ENCODE results near the gene PWWP2A.
"Not testable (repeated sequence)": the region's sequence is repeated elsewhere in the genome, so short reads cannot be mapped to it uniquely, and the experiment has no call there.

The PWWP2A gene

DNA sequence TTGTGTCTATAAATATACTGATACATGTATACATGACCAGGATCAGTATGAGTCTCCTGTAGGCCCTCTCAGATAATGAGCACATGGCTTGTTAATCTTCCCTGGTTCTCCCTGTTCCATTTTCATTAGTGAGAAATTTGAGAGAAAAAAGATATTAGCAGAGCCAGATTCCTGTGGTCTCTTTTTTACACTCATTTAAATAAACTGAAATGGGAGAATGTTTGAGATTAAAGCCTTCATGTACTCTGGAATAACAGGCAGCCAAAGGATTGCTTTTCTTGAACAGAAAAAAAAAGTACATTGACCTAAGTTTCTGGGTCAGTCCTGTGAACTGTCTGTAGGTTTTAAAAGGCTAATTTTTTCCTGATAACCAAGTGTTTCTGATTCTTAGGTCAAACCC, 44.2 kb downstream of the PWWP2A start:
- no peak for DNase-seq

DNA sequence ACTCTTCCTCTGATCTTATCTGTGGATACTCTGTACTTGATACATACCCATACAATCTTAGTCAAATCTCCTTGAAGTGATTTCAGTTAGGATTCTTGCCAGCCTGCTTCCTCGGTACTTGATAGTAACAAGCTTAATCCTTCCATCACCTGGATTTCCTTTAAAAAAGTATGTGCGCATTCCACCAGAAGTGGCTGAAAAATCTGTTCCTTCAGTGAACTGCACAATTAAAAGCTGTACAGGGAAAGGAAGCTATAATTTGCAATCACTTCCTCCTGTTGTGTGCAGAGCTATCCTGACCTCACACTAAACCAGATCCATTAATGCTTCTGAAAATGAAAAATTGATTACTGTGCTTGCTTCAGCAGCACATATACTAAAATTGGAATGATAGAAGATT, 47.3 kb downstream of the PWWP2A start:
- no peak for DNase-seq

DNA sequence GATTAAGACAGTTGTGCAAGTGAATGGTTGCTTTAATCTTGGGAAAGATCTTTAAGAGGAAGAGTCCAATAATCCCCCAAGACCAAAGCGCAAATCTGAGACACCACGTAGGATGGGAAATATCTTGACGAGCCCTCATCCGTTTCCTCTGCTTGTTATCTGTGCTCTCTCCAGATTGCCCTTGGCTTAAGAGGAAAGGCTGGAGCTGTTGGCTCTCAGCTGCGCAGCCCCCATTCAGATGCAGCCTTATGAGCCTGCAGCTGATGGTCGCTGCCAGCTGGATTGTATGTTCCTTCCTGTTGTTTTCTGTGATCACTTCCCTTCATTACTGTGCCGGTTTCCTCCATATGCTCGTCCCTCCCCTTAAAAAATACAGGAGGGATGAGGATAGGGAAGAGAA, 47.7 kb downstream of the PWWP2A start:
- DNase-seq, result peak; percentile 74

DNA sequence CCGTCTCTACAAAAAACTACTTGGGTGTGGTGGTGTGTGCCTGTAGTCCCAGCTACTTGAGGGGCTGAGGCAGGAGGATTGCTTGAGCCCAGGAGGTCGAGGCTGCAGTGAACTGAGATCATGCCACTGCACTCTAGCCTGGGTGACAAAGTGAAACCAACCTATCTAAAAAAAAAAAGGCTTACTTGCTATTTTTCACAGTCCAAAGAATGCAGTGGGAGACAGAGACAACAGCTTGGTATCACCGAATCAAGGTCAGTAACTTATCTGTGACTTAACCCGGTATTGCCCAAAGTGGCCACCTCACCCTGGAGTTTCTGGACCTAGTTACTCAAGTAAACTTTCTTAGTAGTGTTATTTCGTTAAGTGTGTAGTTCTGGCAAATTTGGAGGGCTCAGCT, 50.1 kb downstream of the PWWP2A start:
- DNase-seq, result not testable (repeated sequence)

DNA sequence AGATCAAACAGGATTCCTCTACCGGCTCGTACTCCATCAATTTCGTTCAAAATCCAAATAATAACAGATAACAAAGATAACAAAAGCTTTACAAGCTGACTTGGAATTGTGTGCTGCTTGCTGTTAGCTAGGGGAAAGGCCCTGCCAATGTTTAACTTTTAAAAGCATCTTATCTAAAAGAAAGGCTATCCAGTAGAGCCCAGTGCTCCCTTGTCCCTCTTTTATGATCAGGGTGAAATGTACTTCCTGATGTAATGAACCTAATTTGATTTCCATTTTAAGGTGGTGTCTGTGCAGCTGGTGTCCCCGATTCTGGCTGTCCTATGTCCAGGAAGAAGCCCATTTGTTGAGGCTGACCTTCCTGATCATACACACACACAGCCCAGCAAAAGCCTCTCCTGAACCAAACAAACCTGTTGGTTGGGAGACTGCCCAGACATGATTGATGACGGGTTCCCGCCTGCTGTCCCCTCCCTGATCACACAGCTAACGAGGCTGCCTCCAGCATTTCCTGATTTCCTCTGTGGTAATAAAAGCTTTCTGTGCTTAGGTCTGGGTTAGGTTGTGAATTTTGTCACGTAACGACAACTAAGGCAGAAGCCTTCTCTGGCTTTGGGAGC, 54.1 kb downstream of the PWWP2A start:
- DNase-seq, result peak; percentile 89

DNA sequence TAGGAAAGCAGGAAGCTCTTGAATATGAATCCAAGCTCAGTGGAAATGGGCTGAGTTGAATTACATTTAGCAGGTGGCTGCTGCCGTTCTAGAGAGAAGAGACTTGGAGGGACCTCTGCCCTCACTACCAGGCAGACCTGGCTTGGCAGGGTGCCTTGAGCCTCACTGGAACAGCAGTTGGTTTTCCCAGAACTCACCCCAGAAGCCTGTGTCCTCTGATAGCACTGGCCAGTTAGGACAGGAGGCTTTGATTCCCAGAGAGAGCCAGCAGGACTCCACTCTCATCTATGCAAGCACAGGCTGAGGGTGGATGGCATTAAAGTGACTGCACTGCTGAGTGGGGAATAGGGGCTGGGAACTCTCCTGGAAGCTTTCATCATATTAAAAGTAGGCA, 54.8 kb downstream of the PWWP2A start:
- peak; percentile 59 for DNase-seq

DNA sequence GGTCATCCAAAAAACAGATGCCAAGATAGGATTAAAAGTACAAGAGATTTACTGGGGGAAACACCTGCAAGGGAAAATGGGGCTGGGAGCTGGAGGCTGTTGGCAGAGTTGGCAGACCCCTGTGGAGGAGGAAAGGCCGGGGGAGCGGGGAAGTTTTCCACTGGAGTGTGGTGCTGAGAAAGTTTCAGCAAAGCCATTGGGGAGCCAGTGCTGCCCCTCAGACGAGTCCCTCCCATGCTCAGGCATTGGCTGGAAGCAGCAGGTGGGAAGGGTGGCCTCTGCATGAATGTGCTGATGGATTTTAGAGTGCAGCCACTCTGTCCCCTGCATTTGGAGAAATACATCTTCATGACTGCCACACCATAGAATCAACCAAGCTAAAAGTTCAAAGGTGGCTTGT, 57.5 kb downstream of the PWWP2A start:
- no peak for DNase-seq

DNA sequence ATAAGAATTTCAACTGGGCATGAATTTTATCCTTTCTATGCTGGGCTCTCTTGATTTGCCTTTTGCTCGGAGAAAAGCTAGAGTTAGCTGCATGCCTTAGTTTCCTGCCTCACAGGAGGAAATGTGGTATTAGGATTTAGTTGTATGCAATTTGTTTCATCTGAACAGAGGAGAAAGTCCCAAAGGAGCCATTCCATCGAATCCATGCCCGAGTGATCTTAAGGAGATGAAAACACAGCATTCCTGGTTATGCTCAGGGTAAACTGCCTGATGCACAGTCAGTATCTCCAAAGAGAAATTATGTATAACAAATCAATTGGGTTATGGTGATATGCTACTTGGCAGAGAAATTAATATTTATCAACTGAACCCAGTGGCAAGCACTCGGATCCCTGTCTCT, 59.2 kb downstream of the PWWP2A start:
- no peak for DNase-seq

DNA sequence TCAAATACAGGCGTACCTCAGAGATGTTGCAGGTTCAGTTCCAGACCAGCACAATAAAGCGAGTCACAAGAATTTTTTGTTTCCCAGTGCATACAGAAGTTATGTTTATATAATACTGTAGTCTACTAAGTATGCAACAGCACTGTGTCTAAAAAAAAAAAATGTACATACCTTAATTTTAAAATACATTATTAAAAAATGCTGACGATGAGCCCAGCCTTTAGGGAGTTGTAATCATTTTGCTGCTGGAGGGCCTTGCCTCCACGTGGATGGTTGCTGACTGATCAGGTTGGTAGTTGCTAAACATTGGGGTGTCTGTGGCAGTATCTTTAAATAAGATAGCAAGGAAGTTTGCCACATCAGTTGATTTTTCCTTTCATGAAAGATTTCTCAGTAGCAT, 62.0 kb downstream of the PWWP2A start:
- DNase-seq, result no peak

DNA sequence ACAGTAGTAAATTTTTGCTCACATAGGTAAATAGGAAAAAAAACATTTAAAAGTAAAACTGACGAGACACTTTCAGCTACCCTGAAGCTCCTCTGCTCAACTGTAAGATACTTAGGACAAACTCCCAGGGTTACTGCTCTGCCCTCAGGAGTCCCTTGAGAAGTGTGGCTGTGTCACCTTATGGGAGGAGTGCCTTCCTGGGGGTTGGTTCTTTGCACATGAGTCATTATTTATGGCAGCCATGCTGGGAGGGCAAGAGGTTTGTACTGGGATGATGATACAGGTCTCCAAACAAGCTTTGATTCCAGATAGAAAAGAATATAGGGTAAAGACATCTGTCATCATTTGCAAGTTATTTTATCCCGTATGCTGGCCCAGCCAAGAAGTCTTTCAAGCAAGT, 64.4 kb downstream of the PWWP2A start:
- DNase-seq, result no peak

DNA sequence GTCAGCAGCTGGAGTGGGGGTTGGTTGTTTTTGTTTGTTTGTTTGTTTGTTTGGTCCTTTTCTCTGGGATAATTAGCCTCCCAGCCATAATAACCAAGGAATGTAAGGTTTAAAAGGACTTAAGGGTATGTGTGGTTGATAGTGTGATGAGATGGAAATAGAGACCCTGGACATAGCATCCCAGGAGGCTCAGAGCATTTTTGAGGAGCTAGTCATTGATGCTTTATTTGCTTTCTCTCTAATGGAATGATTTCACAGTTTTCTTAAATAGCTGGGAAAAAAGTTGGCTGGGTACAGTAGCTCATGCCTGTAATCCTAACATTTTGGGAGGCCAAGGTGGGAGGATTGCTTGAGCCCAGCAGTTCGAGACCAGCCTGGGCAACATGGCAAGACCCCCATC, 65.2 kb downstream of the PWWP2A start:
- DNase-seq, result no peak

DNA sequence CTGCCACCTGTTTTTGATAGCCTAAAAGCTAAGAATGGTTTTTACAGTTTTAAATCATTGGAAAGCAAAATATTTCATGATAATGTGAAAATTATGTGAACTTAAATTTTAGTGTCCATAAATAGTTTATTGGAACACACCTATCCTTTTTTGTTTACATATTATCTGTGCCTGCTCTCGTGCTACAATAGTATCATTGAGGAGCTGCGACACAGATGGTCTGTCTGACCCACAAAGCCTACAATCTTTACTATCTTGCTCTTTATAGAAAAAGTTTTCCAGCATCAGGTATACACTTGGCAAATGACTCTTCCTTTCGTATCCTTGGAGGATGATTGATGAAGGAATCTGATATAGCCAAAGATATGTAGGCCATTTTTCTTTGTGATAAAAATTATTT, 70.2 kb downstream of the PWWP2A start:
- DNase-seq, result no peak

DNA sequence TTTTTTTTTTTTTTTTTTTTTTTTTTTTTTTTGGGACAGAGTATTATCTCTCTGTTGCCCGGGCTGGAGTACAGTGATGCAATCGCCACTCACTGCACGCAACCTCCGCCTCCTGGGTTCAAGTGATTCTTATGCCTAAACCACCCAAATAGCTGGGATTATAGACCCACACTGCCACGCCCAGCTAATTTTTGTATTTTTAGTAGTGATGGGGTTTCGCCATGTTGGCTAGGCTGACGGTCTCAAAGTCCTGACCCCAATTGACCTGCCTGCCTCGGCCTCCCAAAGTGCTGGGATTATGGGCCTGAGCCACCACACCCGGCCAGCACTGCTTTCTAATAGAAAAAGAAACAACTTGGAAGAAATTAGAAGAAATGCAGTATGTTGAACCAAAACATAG, 71.1 kb downstream of the PWWP2A start:
- DNase-seq, result peak; percentile 11

DNA sequence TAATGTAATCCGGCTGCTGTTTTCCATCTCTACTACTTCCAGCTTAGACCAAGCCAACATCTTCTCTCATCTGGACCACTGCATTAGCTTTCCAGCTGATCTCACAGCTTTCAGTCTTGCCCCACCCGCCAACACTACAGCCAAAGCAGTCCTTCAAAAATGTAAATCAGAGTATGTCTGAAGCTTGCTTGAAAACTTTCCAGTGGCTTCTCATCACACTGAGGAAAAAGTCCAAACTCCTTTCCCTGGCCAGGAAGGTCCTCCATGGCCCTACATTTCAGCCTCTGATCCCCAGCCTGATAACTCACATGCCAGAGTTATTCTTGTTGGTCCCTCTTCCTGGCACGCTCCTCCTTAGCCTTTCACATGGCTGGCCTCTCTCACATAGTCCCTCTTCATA, 71.8 kb downstream of the PWWP2A start:
- DNase-seq, result peak; percentile 7

DNA sequence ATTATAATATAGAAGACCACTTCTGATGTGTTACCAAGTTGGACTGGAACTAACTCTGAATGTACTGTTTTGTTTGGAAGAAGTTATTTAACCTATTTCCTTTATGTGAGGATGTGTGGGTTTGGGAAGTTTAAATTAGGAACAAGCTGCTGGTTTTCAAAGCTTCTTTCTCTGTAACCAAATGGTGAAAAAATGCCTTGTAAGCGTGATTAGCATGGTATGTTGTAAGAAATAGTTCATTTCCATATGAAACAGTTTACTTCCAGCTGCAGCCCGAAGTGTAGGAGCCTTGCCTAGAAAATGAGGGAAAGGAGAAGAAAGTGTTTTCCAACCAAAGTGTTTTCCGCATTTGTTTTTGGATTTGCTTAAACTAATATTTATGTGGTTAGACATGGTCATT, 74.3 kb downstream of the PWWP2A start:
- DNase-seq, result no peak

DNA sequence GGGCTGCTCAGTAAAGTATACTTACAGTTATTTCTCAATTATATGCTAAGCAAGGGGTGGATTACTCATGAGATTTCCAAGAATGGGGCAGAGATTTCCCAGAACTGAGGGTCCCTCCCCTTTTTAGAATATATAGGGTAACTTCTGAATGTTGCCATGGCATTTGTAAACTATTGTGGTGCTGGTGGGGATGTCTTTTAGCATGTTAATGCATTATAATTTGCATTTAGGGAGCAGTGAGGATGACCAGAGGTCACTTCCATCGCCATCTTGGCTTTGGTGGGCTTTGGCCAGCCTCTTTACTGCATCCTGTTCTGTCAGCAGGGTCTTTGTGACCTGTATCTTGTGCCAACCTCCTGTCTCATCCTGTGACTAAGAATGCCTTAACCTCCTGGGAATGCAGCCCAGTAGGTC, 74.9 kb downstream of the PWWP2A start:
- DNase-seq, result no peak

DNA sequence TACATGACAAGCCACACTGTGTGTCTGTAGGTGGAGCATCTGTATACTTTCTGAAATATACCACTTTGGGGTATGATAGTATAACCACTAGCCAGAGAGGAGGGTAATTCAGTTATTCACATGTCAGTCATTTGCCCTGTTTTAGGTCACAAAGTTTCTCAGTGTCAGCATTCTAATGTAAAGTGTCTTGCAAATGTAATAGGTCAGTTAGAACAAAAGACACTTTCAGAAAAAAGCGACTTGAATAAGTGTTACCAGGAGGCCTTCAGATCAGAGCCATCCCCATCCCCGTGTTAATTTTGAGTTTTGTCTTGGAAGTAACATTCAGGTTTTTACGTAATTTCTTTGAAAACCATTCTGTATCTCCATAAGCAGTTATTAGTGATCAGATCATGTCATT, 76.6 kb downstream of the PWWP2A start:
- DNase-seq, result no peak

Data from islet precursor cell (in vitro differentiated cells).